GM18526 (cell line): ENCODE results near the gene FRAT1.
A peak's percentile ranks its signal among the peaks of the same experiment; 100 is the strongest.

Experiments
- POLR2A ChIP-seq: IDR thresholded peaks from 3 replicates; pipeline ENCODE4 v1.6.1; 2011; ENCODE audit not compliant: insufficient read length; ENCODE audit errors: extremely low read depth

The FRAT1 gene

GRCh38 chr10:97318772-97319651, at the start of gene FRAT1:
Gene FRAT1 (plus strand): TSS chr10:97319271. CDS start chr10:97319454, 183 bp downstream.
- TF ChIP-seq POLR2A = peak; percentile 47

- TF ChIP-seq POLR2A = no peak
Observed at GRCh38 chr10:97270523-97271154, 48.4 kb upstream of the FRAT1 start.

GRCh38 chr10:97273700-97274099, 45.4 kb upstream of the FRAT1 start:
- TF ChIP-seq POLR2A = no peak

GRCh38 chr10:97274828-97275227, 44.2 kb upstream of the FRAT1 start:
- TF ChIP-seq POLR2A = no peak

GRCh38 chr10:97277551-97277950, 41.5 kb upstream of the FRAT1 start:
- no peak for TF ChIP-seq POLR2A

- TF ChIP-seq POLR2A = no peak
Observed at GRCh38 chr10:97278491-97278989, 40.5 kb upstream of the FRAT1 start.

- TF ChIP-seq POLR2A = no peak
Observed at GRCh38 chr10:97279121-97279815, 39.8 kb upstream of the FRAT1 start.

- no peak for TF ChIP-seq POLR2A
Observed at GRCh38 chr10:97280783-97281182, 38.3 kb upstream of the FRAT1 start.

GRCh38 chr10:97291357-97292096, 27.5 kb upstream of the FRAT1 start:
- no peak for TF ChIP-seq POLR2A

GRCh38 chr10:97292097-97292861, 26.8 kb upstream of the FRAT1 start, which contains the start of gene ARHGAP19:
Gene ARHGAP19 (minus strand): TSS chr10:97292637. CDS start chr10:97292627, 10 bp downstream.
- peak; percentile 84 for TF ChIP-seq POLR2A

GRCh38 chr10:97292862-97293198, 26.2 kb upstream of the FRAT1 start:
- no peak for TF ChIP-seq POLR2A

- TF ChIP-seq POLR2A = no peak
Observed at GRCh38 chr10:97297556-97298222, 21.4 kb upstream of the FRAT1 start.

- TF ChIP-seq POLR2A = no peak
Observed at GRCh38 chr10:97298223-97298571, 20.9 kb upstream of the FRAT1 start.

GRCh38 chr10:97300980-97301379, 18.1 kb upstream of the FRAT1 start:
- TF ChIP-seq POLR2A = no peak
